ENCODE results near the gene SLC22A5. TPM values are rescaled to one million over a fixed set of nuclear protein-coding genes. Genes with fewer than 3 reads are reported as not detected.

The SLC22A5 gene
- total and polyA plus RNA-seq, 9 donors: 5.2 to 37.5 (median 10.4) TPM

- no peaks in the 10 kb centered on the region for H3K27me3 ChIP-seq
- no peaks in the 10 kb centered on the region for H3K36me3 ChIP-seq
- intact Hi-C loops (cut with DNase I): no loop called here
- WGBS, 3 donors: 69 to 81% (median 75%) methylated on average over 7 of the region's 7 CpGs
- TF ChIP-seq EP300 (IDR thresholded peaks at IDR 0.05) (no peak), CTCF (IDR thresholded peaks at IDR 0.05) (no peak), POLR2A (IDR thresholded peaks at IDR 0.05) (no peak)
- no peak for DNase-seq
- peaks cover 36% of the 10 kb centered on the region for H3K4me1 ChIP-seq (ENCODE audit: insufficient read depth)
- H3K9me3 ChIP-seq: no peaks in the 10 kb centered on the region
- no peak overlapping the region for H3K4me3 ChIP-seq
- no peak overlapping the region for H3K27ac ChIP-seq
Observed at GRCh38 chr5:132444061-132444460, 74.6 kb downstream of the SLC22A5 start.

Small RNA genes lying within 50 kb of the gene (microRNA-seq; reads per million reads assigned to microRNA genes)
- gene MIR3936: 0 to 0.32 (median 0) reads per million in 3 donors

Small RNA genes lying within 50 kb of the gene (small RNA-seq; reads per million reads assigned to genes)
- gene MIR3936: not detected

Other genes with a start within 250 kb of the SLC22A5 start
- 10 to 100 TPM in 5 of 7 donors, 1 to 10 TPM in 2; 3.9 to 36.9 (median 15.4) TPM for gene P4HA2, start 141.9 kb upstream of the SLC22A5 start, total RNA-seq
- gene P4HA2, start 141.9 kb upstream of the SLC22A5 start, polyA plus RNA-seq: 10 to 100 TPM in 1 of 2 donors, 1 to 10 TPM in 1; 4.6 to 25.8 TPM
- 10 to 100 TPM; 17.9 to 63.4 (median 45.4) TPM for gene PDLIM4, start 112.0 kb upstream of the SLC22A5 start, total RNA-seq
- 10 to 100 TPM in 1 of 2 donors, 1 to 10 TPM in 1; 3.4 to 25.9 TPM for gene PDLIM4, start 112.0 kb upstream of the SLC22A5 start, polyA plus RNA-seq
- gene SLC22A4, start 75.3 kb upstream of the SLC22A5 start, total RNA-seq: 1 to 10 TPM in 6 of 7 donors, under 1 TPM in 1; 0.72 to 7.7 (median 3.0) TPM
- 1 to 10 TPM; 1.1 to 1.7 TPM for gene SLC22A4, start 75.3 kb upstream of the SLC22A5 start, polyA plus RNA-seq
- 100 to 1,000 TPM in 1 of 7 donors, 10 to 100 TPM in 6; 17.3 to 126 (median 31.1) TPM for gene IRF1, start 121.1 kb downstream of the SLC22A5 start, total RNA-seq
- gene IRF1, start 121.1 kb downstream of the SLC22A5 start, polyA plus RNA-seq: 10 to 100 TPM; 23.1 to 26.7 TPM
- gene IL5, start 173.8 kb downstream of the SLC22A5 start, total RNA-seq: not detected
- gene IL5, start 173.8 kb downstream of the SLC22A5 start, polyA plus RNA-seq: not detected
- gene RAD50, start 187.3 kb downstream of the SLC22A5 start, total RNA-seq: 10 to 100 TPM; 23.7 to 41.5 (median 36.4) TPM
- gene RAD50, start 187.3 kb downstream of the SLC22A5 start, polyA plus RNA-seq: 10 to 100 TPM in 1 of 2 donors, 1 to 10 TPM in 1; 9.4 to 21.1 TPM